Neuronal stem cell (in vitro differentiated cells): ENCODE data around the gene KLHL2.
"Not testable (repeated sequence)": the region's sequence is repeated elsewhere in the genome, so short reads cannot be mapped to it uniquely, and the experiment has no call there.

ENCODE experiments used
- DNase-seq: peaks from one replicate; pipeline ENCODE4 v3.0.0-alpha.2; 2013; ENCODE audit warnings: low spot score
- H2AFZ ChIP-seq: one replicate; pipeline ENCODE4 v1.6.1; 2013; ENCODE audit warnings: mild to moderate bottlenecking, low read length, inconsistent platforms
- H2AK5ac ChIP-seq: 2 replicates; pipeline ENCODE4 v1.6.1; 2013; ENCODE audit warnings: low read depth, mild to moderate bottlenecking, inconsistent platforms, low read length, moderate library complexity, mixed read lengths
- H2BK120ac ChIP-seq: 2 replicates; pipeline ENCODE4 v1.6.1; 2013; ENCODE audit warnings: low read depth, mild to moderate bottlenecking, inconsistent platforms, low read length, moderate library complexity, mixed read lengths
- H2BK12ac ChIP-seq: one replicate; pipeline ENCODE4 v1.6.1; 2013; ENCODE audit warnings: low read length, inconsistent platforms
- H2BK15ac ChIP-seq: 2 replicates; pipeline ENCODE4 v1.6.1; 2013; ENCODE audit warnings: mild to moderate bottlenecking, low read length, inconsistent platforms, mixed read lengths
- H2BK5ac ChIP-seq: one replicate; pipeline ENCODE4 v1.6.1; 2013; ENCODE audit warnings: inconsistent platforms, mild to moderate bottlenecking, low read length, moderate library complexity
- H3K14ac ChIP-seq: one replicate; pipeline ENCODE4 v1.6.1; 2013; ENCODE audit warnings: low read length, inconsistent platforms
- H3K18ac ChIP-seq: 2 replicates; pipeline ENCODE4 v1.6.1; 2013; ENCODE audit warnings: low read length, inconsistent platforms
- H3K23ac ChIP-seq: 2 replicates; pipeline ENCODE4 v1.6.1; 2013; ENCODE audit warnings: low read depth, mild to moderate bottlenecking, mixed read lengths, low read length, inconsistent platforms; ENCODE audit not compliant: poor library complexity
- H3K27ac ChIP-seq: replicated peaks from 3 replicates; pipeline ENCODE4 v1.5.1; 2013; ENCODE audit warnings: low read length, inconsistent platforms
- H3K27me3 ChIP-seq, 3 experiments: 2 replicates each; pipeline ENCODE4 v1.6.1; 2013; ENCODE audit warnings: low read length in 3 of 3, mild to moderate bottlenecking in 2 of 3, inconsistent platforms in 1 of 3, low read depth in 1 of 3, mixed read lengths in 1 of 3, moderate library complexity in 1 of 3; ENCODE audit not compliant: control insufficient read depth in 3 of 3, insufficient read depth in 3 of 3
- H3K36me3 ChIP-seq, 2 donors: replicated peaks in 1 of 2; 2 replicates each; pipeline ENCODE4 v1.6.1; 2013; ENCODE audit warnings: low read length in 2 of 2; ENCODE audit not compliant: control insufficient read depth in 2 of 2, insufficient read depth in 2 of 2
- H3K4ac ChIP-seq: 2 replicates; pipeline ENCODE4 v1.6.1; 2013; ENCODE audit warnings: inconsistent platforms, mild to moderate bottlenecking, low read length, moderate library complexity
- H3K4me1 ChIP-seq, 2 donors: 1 replicate in 1 of 2; 2 replicates in 1 of 2; pipeline ENCODE4 v1.6.1; 2013; ENCODE audit warnings: low read length in 2 of 2, low read depth in 1 of 2; ENCODE audit not compliant: control insufficient read depth in 2 of 2, insufficient read depth in 1 of 2
- H3K4me2 ChIP-seq: one replicate; pipeline ENCODE4 v1.6.1; 2013; ENCODE audit warnings: mild to moderate bottlenecking, low read length, inconsistent platforms; ENCODE audit not compliant: insufficient read depth, poor library complexity, severe bottlenecking
- H3K4me3 ChIP-seq, 2 donors: 2 replicates each; pipeline ENCODE4 v1.5.1; 2013; ENCODE audit warnings: low read length in 2 of 2, mild to moderate bottlenecking in 2 of 2, inconsistent platforms in 1 of 2, moderate library complexity in 1 of 2
- H3K79me1 ChIP-seq: one replicate; pipeline ENCODE4 v1.6.1; 2013; ENCODE audit warnings: low read depth, mild to moderate bottlenecking, inconsistent platforms, low read length, moderate library complexity
- H3K9ac ChIP-seq: one replicate; pipeline ENCODE4 v1.6.1; 2013; ENCODE audit warnings: mild to moderate bottlenecking, low read depth, low read length, inconsistent platforms; ENCODE audit not compliant: poor library complexity
- H3K9me3 ChIP-seq, 2 donors: replicated peaks in 1 of 2; 2 replicates each; pipeline versions ENCODE3 to v1.6.1; 2013; ENCODE audit warnings: low read length in 2 of 2, mild to moderate bottlenecking in 2 of 2, inconsistent platforms in 1 of 2, low read depth in 1 of 2, mixed read lengths in 1 of 2, moderate library complexity in 1 of 2; ENCODE audit not compliant: control insufficient read depth in 2 of 2, insufficient read depth in 1 of 2
- H4K8ac ChIP-seq: one replicate; pipeline ENCODE4 v1.6.1; 2013; ENCODE audit warnings: low read depth, mild to moderate bottlenecking, inconsistent platforms, low read length, moderate library complexity
- H4K91ac ChIP-seq: one replicate; pipeline ENCODE4 v1.6.1; 2013; ENCODE audit warnings: low read length, low read depth, mild to moderate bottlenecking, inconsistent platforms; ENCODE audit not compliant: poor library complexity
- WGBS, 2 donors: extraction: QIAGEN DNeasy Blood & Tissue Kit; methylation state at CpG; one replicate each; pipeline ENCODE4 v1.1.7; 2013; ENCODE audit warnings: missing lambda C conversion rate in 2 of 2, mixed read lengths in 1 of 2; ENCODE audit not compliant: insufficient read length in 2 of 2, insufficient replicate concordance in 1 of 2; ENCODE audit errors: extremely low coverage in 2 of 2; 5-methylcytosine and 5-hydroxymethylcytosine counted together

The KLHL2 gene

DNA sequence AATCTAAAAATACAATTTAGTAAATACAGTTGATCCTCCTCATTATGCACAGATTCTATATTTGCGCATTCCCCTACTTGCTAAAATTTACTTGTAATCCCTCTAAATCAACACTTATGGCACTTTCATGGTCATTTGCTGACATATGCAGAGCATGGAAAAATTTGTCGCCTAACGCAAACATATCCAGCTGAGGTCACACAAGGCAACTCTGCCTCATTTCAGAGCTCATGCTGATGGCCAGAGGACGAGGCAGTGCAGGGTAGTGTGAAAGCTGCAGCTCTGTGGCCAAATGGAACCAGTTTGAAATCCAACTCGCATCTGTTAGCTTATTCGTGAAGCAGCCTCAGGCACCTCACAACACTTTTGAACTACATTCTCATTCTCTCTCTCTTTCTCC is 39.7 kb upstream of the KLHL2 start:
- Histone ChIP-seq H2BK12ac (no peak overlapping the region), H2BK15ac (no peak overlapping the region), H3K4ac (no peak overlapping the region), H3K23ac (no peak overlapping the region), H2AK5ac (no peak overlapping the region), H3K18ac (peak overlapping the region; percentile 70), H3K27ac (no peak overlapping the region), H3K27me3 (no peaks in the 10 kb centered on the region), H2AFZ (no peak overlapping the region), H4K91ac (no peak overlapping the region), H3K4me2 (no peak overlapping the region), H2BK120ac (no peak overlapping the region), H2BK5ac (no peak overlapping the region), H3K4me3 (peak overlapping the region in 1 of 2 donors; percentile 72), H3K4me1 (no peaks in the 10 kb centered on the region), H3K14ac (no peak overlapping the region), H3K9ac (no peak overlapping the region), H4K8ac (no peak overlapping the region), H3K36me3 (no peaks in the 10 kb centered on the region), H3K9me3 (no peaks in the 10 kb centered on the region), H3K79me1 (no peaks in the 10 kb centered on the region)
- no peak for DNase-seq
- no CpG with 5 or more reads among the region's 6 CpGs for WGBS, 2 donors

DNA sequence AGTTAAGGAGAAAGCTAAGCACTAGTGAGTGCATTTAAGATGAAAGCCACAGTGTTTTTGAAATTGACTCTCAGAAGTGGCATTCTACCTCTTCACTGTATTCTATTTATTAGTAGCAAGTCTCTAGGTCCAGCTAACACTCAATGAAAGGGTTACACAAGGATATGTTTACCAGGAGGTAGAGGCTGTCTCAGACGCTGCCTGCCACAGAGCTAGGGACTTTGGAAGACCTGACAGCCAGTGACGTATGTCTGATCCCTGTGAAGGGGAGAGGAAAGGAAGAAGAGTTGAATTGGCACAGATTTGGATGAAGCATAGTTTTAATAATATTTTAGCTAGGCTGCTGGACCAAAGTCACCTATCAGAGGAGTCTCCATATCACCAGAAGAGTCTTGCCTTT is 36.5 kb upstream of the KLHL2 start:
- Histone ChIP-seq H2BK120ac (no peak overlapping the region), H4K8ac (no peak overlapping the region), H3K36me3 (no peaks in the 10 kb centered on the region), H2AFZ (peak overlapping the region; percentile 26), H3K79me1 (no peaks in the 10 kb centered on the region), H3K14ac (no peak overlapping the region), H2BK15ac (no peak overlapping the region), H4K91ac (no peak overlapping the region), H3K4ac (no peak overlapping the region), H3K27me3 (no peaks in the 10 kb centered on the region), H3K18ac (no peak overlapping the region), H3K4me3 (no peak overlapping the region), H3K4me2 (no peak overlapping the region), H3K23ac (no peak overlapping the region), H2BK12ac (no peak overlapping the region), H2AK5ac (no peak overlapping the region), H2BK5ac (no peak overlapping the region), H3K9ac (no peak overlapping the region), H3K27ac (no peak overlapping the region), H3K9me3 (no peaks in the 10 kb centered on the region), H3K4me1 (no peaks in the 10 kb centered on the region)
- DNase-seq = no peak
- WGBS, 2 donors = no CpG with 5 or more reads among the region's 2 CpGs

DNA sequence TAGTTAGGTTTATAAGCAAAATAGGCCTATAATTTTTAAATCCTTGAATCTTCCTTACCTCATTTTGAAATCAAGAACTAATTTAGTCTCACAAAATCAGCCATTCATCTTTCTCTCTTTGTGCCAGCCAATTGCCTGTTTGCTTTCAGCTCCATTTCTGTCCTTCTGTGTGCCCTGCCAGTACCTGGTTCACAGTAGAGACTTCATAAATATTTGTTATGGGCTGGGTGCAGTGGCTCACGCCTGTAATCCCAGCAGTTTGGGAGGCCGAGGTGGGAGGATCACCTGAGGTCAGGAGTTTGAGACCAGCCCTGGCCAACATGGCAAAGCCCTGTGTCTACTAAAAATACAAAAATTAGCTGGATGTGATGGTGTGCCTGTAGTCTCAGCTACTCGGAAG is 31.9 kb upstream of the KLHL2 start:
- not testable (repeated sequence) for H4K8ac ChIP-seq, H3K4me2 ChIP-seq, H2BK12ac ChIP-seq, H3K4me1 ChIP-seq, H3K36me3 ChIP-seq, H3K23ac ChIP-seq, H2BK120ac ChIP-seq, H3K27ac ChIP-seq, H2BK5ac ChIP-seq, H2AK5ac ChIP-seq, H3K4ac ChIP-seq, H3K79me1 ChIP-seq, H3K14ac ChIP-seq, H3K9me3 ChIP-seq, H3K9ac ChIP-seq, H3K4me3 ChIP-seq, H3K18ac ChIP-seq, H2AFZ ChIP-seq, H2BK15ac ChIP-seq, H4K91ac ChIP-seq, DNase-seq, H3K27me3 ChIP-seq
- no CpG with 5 or more reads among the region's 3 CpGs for WGBS, 2 donors

DNA sequence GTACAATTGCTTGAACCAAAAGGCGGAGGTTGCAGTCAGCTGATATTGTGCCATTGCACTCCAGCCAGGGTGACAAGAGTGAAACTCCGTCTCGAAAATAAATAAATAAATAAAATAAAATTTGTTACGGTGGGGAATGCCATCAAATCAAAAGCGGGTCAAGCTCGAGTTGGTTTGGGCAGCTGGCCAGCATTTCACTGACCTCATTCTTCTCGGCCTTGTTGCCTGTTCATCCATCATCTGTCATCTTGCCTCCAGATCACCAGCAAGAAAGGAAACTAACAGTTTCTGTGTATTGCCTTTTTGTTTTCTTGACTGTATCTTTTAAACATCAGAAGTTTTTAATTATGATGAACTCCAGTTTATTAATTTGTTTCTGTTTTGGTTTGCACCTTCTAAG is 31.5 kb upstream of the KLHL2 start:
- H3K9ac ChIP-seq = no peak overlapping the region
- no CpG with 5 or more reads among the region's 7 CpGs for WGBS, 2 donors
- no peaks in the 10 kb centered on the region for H3K36me3 ChIP-seq

More for the DNA sequence above, 31.5 kb upstream of the KLHL2 start:
- Histone ChIP-seq H3K79me1 (no peaks in the 10 kb centered on the region), H2BK12ac (no peak overlapping the region), H2AK5ac (no peak overlapping the region), H2BK5ac (no peak overlapping the region), H3K23ac (no peak overlapping the region), H3K9me3 (no peaks in the 10 kb centered on the region), H3K4me2 (no peak overlapping the region), H2BK120ac (no peak overlapping the region), H4K91ac (no peak overlapping the region), H2AFZ (no peak overlapping the region), H3K27ac (no peak overlapping the region), H3K27me3 (no peaks in the 10 kb centered on the region), H3K18ac (no peak overlapping the region), H2BK15ac (no peak overlapping the region), H3K4me3 (no peak overlapping the region), H3K4me1 (no peaks in the 10 kb centered on the region), H3K4ac (no peak overlapping the region), H3K14ac (no peak overlapping the region), H4K8ac (no peak overlapping the region)
- no peak for DNase-seq
